ENCODE results near the gene PDXK.

- TF ChIP-seq CTCF (IDR thresholded peaks at IDR 0.05) (no peak), EP300 (IDR thresholded peaks at IDR 0.05) (no peak)
These were observed 17.4 kb downstream of the PDXK start for GRCh38 chr21:43736224-43736883.

Data from tibial nerve (tissue), 4 donors.